ENCODE results near the gene SNX32. TPM values are rescaled to one million over a fixed set of nuclear protein-coding genes. Genes with fewer than 3 reads are reported as not detected.

The SNX32 gene
- total and polyA plus RNA-seq, 9 of the 15 experiments (the other 6 are each of a cell fraction or from before 2014, with no cell fraction given) = 0.03 TPM; not detected in 7

DNA sequence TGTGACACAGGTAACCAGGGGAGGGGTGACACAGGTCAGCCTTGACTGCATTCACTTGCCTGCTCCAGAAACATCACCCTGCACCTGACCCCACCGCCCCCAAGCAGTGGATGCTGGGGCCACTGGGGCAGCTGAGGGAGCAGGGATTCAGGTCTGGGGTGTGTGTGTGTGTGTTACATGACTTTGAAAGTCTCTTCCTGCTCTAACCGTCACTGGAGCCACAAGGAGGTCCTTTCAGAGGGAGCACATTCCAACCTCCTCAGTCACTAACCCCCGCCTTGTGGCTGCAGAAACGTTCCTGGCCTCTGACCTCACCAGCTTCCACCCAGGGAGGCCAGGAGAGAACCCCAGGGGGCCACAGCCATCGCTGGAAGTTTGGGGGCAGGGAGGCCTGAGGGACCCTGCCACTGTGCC is 69.3 kb downstream of the SNX32 start (continued):
- TF ChIP-seq, protein P1, sequence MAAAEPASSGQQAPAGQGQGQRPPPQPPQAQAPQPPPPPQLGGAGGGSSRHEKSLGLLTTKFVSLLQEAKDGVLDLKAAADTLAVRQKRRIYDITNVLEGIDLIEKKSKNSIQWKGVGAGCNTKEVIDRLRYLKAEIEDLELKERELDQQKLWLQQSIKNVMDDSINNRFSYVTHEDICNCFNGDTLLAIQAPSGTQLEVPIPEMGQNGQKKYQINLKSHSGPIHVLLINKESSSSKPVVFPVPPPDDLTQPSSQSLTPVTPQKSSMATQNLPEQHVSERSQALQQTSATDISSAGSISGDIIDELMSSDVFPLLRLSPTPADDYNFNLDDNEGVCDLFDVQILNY (CRISPR knock-in tag; IDR thresholded peaks at IDR 0.05) = no peak
- TF ChIP-seq ZNF140 (CRISPR knock-in tag; IDR thresholded peaks at IDR 0.05) (no peak), TEAD1 (CRISPR knock-in tag; IDR thresholded peaks at IDR 0.05) (peak; percentile 60 to 98), NFE2 (IDR thresholded peaks at IDR 0.05; ENCODE audit: low read depth) (0 out of 2 replicates have a peak, but pooled peaks have one; percentile 5), CBFA2T3 (IDR thresholded peaks at IDR 0.05) (peak; percentile 41; the same call in 1 of the 2 replicates), HDAC1 (IDR thresholded peaks at IDR 0.05) (peak in 1 of 2 experiments; percentile 15; a peak in 1 of 4 replicates), DPF2 (IDR thresholded peaks at IDR 0.05) (peak; percentile 54; the same call in 1 of the 2 replicates), ZKSCAN8 (CRISPR knock-in tag; IDR thresholded peaks at IDR 0.05) (0 out of 2 replicates have a peak, but pooled peaks have one; percentile 61), ZNF274 (IDR thresholded peaks at IDR 0.05; ENCODE audit: borderline replicate concordance, low read depth, low read length) (no peak), RNF2 (IDR thresholded peaks at IDR 0.05) (peak; percentile 71; the same call in 1 of the 2 replicates), EP400 (IDR thresholded peaks at IDR 0.05) (peak; percentile 31; the same call in 1 of the 2 replicates), MTA3 (IDR thresholded peaks at IDR 0.05; ENCODE audit: borderline replicate concordance) (no peak), CBX2 (IDR thresholded peaks at IDR 0.05; ENCODE audit: insufficient read depth, low read length, poor library complexity, severe bottlenecking) (no peak), ZNF707 (CRISPR knock-in tag; conservative IDR thresholded peaks at IDR 0.05) (no peak), ZEB2 (IDR thresholded peaks at IDR 0.05) (peak; percentile 30; the same call in 1 of the 2 replicates), CREB1 (IDR thresholded peaks at IDR 0.05) (peak; percentile 21; the same call in 1 of the 2 replicates), CREB1 (CRISPR knock-in tag; IDR thresholded peaks at IDR 0.05) (peak; percentile 61; the same call in 1 of the 2 replicates), ATF1 (CRISPR knock-in tag; IDR thresholded peaks at IDR 0.05) (no peak), ATF1 (tag; IDR thresholded peaks at IDR 0.05) (0 out of 2 replicates have a peak, but pooled peaks have one; percentile 11), ADNP (tag; IDR thresholded peaks at IDR 0.05) (0 out of 2 replicates have a peak, but pooled peaks have one; percentile 10)
- TF ChIP-seq, protein P2, sequence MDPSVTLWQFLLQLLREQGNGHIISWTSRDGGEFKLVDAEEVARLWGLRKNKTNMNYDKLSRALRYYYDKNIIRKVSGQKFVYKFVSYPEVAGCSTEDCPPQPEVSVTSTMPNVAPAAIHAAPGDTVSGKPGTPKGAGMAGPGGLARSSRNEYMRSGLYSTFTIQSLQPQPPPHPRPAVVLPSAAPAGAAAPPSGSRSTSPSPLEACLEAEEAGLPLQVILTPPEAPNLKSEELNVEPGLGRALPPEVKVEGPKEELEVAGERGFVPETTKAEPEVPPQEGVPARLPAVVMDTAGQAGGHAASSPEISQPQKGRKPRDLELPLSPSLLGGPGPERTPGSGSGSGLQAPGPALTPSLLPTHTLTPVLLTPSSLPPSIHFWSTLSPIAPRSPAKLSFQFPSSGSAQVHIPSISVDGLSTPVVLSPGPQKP (CRISPR knock-in tag; IDR thresholded peaks at IDR 0.05) = no peak
- TF ChIP-seq, protein P3, sequence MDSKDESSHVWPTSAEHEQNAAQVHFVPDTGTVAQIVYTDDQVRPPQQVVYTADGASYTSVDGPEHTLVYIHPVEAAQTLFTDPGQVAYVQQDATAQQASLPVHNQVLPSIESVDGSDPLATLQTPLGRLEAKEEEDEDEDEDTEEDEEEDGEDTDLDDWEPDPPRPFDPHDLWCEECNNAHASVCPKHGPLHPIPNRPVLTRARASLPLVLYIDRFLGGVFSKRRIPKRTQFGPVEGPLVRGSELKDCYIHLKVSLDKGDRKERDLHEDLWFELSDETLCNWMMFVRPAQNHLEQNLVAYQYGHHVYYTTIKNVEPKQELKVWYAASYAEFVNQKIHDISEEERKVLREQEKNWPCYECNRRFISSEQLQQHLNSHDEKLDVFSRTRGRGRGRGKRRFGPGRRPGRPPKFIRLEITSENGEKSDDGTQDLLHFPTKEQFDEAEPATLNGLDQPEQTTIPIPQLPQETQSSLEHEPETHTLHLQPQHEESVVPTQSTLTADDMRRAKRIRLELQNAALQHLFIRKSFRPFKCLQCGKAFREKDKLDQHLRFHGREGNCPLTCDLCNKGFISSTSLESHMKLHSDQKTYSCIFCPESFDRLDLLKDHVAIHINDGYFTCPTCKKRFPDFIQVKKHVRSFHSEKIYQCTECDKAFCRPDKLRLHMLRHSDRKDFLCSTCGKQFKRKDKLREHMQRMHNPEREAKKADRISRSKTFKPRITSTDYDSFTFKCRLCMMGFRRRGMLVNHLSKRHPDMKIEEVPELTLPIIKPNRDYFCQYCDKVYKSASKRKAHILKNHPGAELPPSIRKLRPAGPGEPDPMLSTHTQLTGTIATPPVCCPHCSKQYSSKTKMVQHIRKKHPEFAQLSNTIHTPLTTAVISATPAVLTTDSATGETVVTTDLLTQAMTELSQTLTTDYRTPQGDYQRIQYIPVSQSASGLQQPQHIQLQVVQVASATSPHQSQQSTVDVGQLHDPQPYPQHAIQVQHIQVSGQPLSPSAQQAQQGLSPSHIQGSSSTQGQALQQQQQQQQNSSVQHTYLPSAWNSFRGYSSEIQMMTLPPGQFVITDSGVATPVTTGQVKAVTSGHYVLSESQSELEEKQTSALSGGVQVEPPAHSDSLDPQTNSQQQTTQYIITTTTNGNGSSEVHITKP (IDR thresholded peaks at IDR 0.05; ENCODE audit: partially characterized antibody) = peak; percentile 40
- TF ChIP-seq, protein P4, sequence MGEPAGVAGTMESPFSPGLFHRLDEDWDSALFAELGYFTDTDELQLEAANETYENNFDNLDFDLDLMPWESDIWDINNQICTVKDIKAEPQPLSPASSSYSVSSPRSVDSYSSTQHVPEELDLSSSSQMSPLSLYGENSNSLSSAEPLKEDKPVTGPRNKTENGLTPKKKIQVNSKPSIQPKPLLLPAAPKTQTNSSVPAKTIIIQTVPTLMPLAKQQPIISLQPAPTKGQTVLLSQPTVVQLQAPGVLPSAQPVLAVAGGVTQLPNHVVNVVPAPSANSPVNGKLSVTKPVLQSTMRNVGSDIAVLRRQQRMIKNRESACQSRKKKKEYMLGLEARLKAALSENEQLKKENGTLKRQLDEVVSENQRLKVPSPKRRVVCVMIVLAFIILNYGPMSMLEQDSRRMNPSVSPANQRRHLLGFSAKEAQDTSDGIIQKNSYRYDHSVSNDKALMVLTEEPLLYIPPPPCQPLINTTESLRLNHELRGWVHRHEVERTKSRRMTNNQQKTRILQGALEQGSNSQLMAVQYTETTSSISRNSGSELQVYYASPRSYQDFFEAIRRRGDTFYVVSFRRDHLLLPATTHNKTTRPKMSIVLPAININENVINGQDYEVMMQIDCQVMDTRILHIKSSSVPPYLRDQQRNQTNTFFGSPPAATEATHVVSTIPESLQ (CRISPR knock-in tag; IDR thresholded peaks at IDR 0.05) = no peak
